Right lobe of liver (tissue), 6 donors: ENCODE data around the gene KCNJ6. TPM values are rescaled to one million over a fixed set of nuclear protein-coding genes. Genes with fewer than 3 reads are reported as not detected.

Experiments
- ATAC-seq, 4 donors: fragments of 200-7000 bp; cut with Tn5 transposase; one replicate each; pipeline ENCODE4 v1.9.1; 2020; ENCODE audit warnings: mild to moderate bottlenecking in 4 of 4, moderate library complexity in 4 of 4
- DNase-seq, 3 donors: peaks; one replicate each; pipeline ENCODE4 v3.0.0-alpha.2; 2020
- H3K27ac ChIP-seq, 3 donors: fragments of 200-600 bp; one replicate each; pipeline ENCODE4 v1.8.0; 2022
- H3K27me3 ChIP-seq, 2 donors: fragments of 200-600 bp; one replicate each; pipeline ENCODE4 v1.8.0; 2022
- H3K36me3 ChIP-seq, 4 donors: fragments of 200-600 bp; sonication (generic) in 1 of 4; one replicate each; pipeline versions ENCODE4 v1.5.1 to v1.8.0; 2017 to 2022; ENCODE audit warnings: control low read depth in 1 of 4
- H3K4me1 ChIP-seq, 4 donors: fragments of 200-600 bp; sonication (generic) in 1 of 4; one replicate each; pipeline versions ENCODE4 v1.5.1 to v1.8.0; 2017 to 2022; ENCODE audit warnings: control low read depth in 1 of 4
- H3K4me3 ChIP-seq, 3 donors: fragments of 200-600 bp; one replicate each; pipeline ENCODE4 v1.8.0; 2022
- H3K9me3 ChIP-seq, 4 donors: fragments of 200-600 bp; sonication (generic) in 1 of 4; one replicate each; pipeline versions ENCODE4 v1.5.1 to v1.8.0; 2017 to 2022; ENCODE audit warnings: control low read depth in 1 of 4
- CTCF ChIP-seq, 4 donors: fragments of 200-600 bp in 3 of 4; fragments of 450-650 bp in 1 of 4; IDR thresholded peaks; one replicate each; pipeline versions ENCODE4 v1.5.1 to v1.8.0; 2016 to 2022; ENCODE audit warnings: antibody characterized with exemption in 4 of 4, mild to moderate bottlenecking in 2 of 4
- POLR2A ChIP-seq: fragments of 450-650 bp; IDR thresholded peaks from one replicate; pipeline ENCODE4 v1.6.1; 2017; ENCODE audit warnings: antibody characterized with exemption, mild to moderate bottlenecking
- WGBS: methylation state at CpG from one replicate; pipeline ENCODE4 v1.1.6; 2018; ENCODE audit warnings: low coverage, low lambda C conversion rate; ENCODE audit not compliant: insufficient coverage; ENCODE audit errors: missing lambda C conversion rate; 5-methylcytosine and 5-hydroxymethylcytosine counted together
- intact Hi-C, 2 donors: fragments of 100-400 bp; cut with DNase I; formaldehyde crosslinking; loops; one replicate each; pipeline versions ENCODE4 v1.11.2 to v1.14.1; 2022
- total RNA-seq, 6 experiments: library from RNA; depleted of rRNA in 2 of 6; stranded (reverse); fragments of >200 nt in 2 of 6; fragmentation: NEBNext Ultra II Directional in 3 of 6; extraction: Animal tissue kit (Norgen Biotek cat#: 25700) in 3 of 6; gene quantifications; one replicate each; pipeline versions ENCODE4 v1.1.0 to v1.2.4, GENCODE V29; 2016 to 2023
- donor health status: DM: no; HTN: yes; CAD: no.
- donor health status: DM: no; HTN: no; CAD: no.
- donor health status: DM: no; HTN: no; CAD: no.
- donor health status: DM: no; HTN: yes; CAD: no.
- donor health status: DM: no; HTN: yes; CAD: no.

KCNJ6 gene
- total RNA-seq, 6 experiments from 2014 or later, result under 0.01 to 0.12 TPM; not detected in 4

GRCh38 chr21:37805266-37805665, 111.0 kb downstream of the KCNJ6 start:
- H3K4me1 ChIP-seq, result no peaks in the 10 kb centered on the region
- H3K36me3 ChIP-seq, result no peaks in the 10 kb centered on the region
- intact Hi-C loops, result no loop called here
- no peak overlapping the region for H3K27ac ChIP-seq
- H3K4me3 ChIP-seq, result no peak overlapping the region
- TF ChIP-seq POLR2A (no peak), CTCF (IDR thresholded peaks at IDR 0.05) (no peak)
- no peak for ATAC-seq
- H3K9me3 ChIP-seq, result no peaks in the 10 kb centered on the region
- no peaks in the 10 kb centered on the region for H3K27me3 ChIP-seq
- 17% methylated on average over 2 of the region's 2 CpGs for WGBS
- DNase-seq, result no peak

GRCh38 chr21:37804001-37804400, 112.3 kb downstream of the KCNJ6 start:
- Histone ChIP-seq H3K4me1 (no peaks in the 10 kb centered on the region), H3K9me3 (no peaks in the 10 kb centered on the region), H3K27me3 (no peaks in the 10 kb centered on the region), H3K4me3 (no peak overlapping the region), H3K36me3 (no peaks in the 10 kb centered on the region), H3K27ac (no peak overlapping the region)
- TF ChIP-seq CTCF (IDR thresholded peaks at IDR 0.05), result no peak
- TF ChIP-seq POLR2A, result no peak
- DNase-seq, result no peak
- ATAC-seq, result no peak
- intact Hi-C loops, result no loop called here
- WGBS, result 67% methylated on average over 1 of the region's 1 CpG

GRCh38 chr21:37803101-37803651, 113.1 kb downstream of the KCNJ6 start:
- Histone ChIP-seq H3K27ac (no peak overlapping the region), H3K36me3 (no peaks in the 10 kb centered on the region), H3K27me3 (no peaks in the 10 kb centered on the region), H3K9me3 (no peaks in the 10 kb centered on the region), H3K4me3 (no peak overlapping the region), H3K4me1 (no peaks in the 10 kb centered on the region)
- TF ChIP-seq CTCF (IDR thresholded peaks at IDR 0.05), result no peak
- no peak for TF ChIP-seq POLR2A
- 62% methylated on average over 5 of the region's 8 CpGs for WGBS
- ATAC-seq, result no peak
- intact Hi-C loops, result no loop called here
- DNase-seq, result no peak

GRCh38 chr21:37800456-37801061, 115.7 kb downstream of the KCNJ6 start:
- Histone ChIP-seq H3K4me3 (no peak overlapping the region), H3K36me3 (no peaks in the 10 kb centered on the region), H3K27me3 (no peaks in the 10 kb centered on the region), H3K9me3 (no peaks in the 10 kb centered on the region), H3K4me1 (no peaks in the 10 kb centered on the region), H3K27ac (no peak overlapping the region)
- 37% methylated on average over 11 of the region's 11 CpGs for WGBS
- ATAC-seq, result no peak
- intact Hi-C loops, result no loop called here
- DNase-seq, result no peak
- TF ChIP-seq CTCF (IDR thresholded peaks at IDR 0.05) (no peak), POLR2A (no peak)
